K562 (cell line): Measurements from ENCODE around the gene KHDC1. TPM values are rescaled to one million over a fixed set of nuclear protein-coding genes. Genes with fewer than 3 reads are reported as not detected.
A peak's percentile ranks its signal among the peaks of the same experiment; 100 is the strongest.

Source experiments
- ATAC-seq: fragments of 200-7000 bp; cut with Tn5 transposase; 3 replicates; pipeline ENCODE4 v1.9.1; 2020; ENCODE audit warnings: moderate library complexity
- BruUV-seq: library from RNA; stranded (reverse); fragments of 400-500 nt; replicated peaks from 2 replicates; lab custom pipeline; 2021; lab: Mats Ljungman, UMichigan
- CTCF ChIA-PET: fragments of 300-600 bp; formaldehyde crosslinking; extraction: SDS; loops from one replicate; lab custom pipeline; 2021; ENCODE audit warnings: low intra/inter-chr PET ratio; lab: Yijun Ruan, JAX
- POLR2A ChIA-PET: fragments of 300-600, 350-650 bp; sonication (Branson Sonifier 250); formaldehyde crosslinking; extraction: SDS; loops from one replicate; lab custom pipeline; 2021; ENCODE audit warnings: antibody characterized with exemption, inconsistent platforms; lab: Yijun Ruan, JAX
- DNase-seq, 4 experiments: peaks; one replicate each; pipeline versions ENCODE4 v3.0.0 to v3.0.0-alpha.2; 2011 to 2018; ENCODE audit warnings: low spot score in 3 of 4, mixed read lengths in 3 of 4; ENCODE audit errors: extremely low read depth in 1 of 4
- FAIRE-seq: peaks from 2 replicates; lab custom pipeline; 2011; peaks lifted over from hg19 to GRCh38; lab: Jason Lieb, UNC
- H2AFZ ChIP-seq: 2 replicates; pipeline ENCODE4 v1.6.0; 2011; ENCODE audit warnings: low read depth, low read length, control low read depth, inconsistent platforms
- H3K27ac ChIP-seq: fragments of 200-600 bp; 3 replicates; pipeline ENCODE4 v1.8.0; 2011; ENCODE audit warnings: low read depth, mild to moderate bottlenecking, control low read depth, inconsistent platforms, low read length, moderate library complexity, mixed read lengths; ENCODE audit errors: extremely low read depth
- H3K27me3 ChIP-seq, 2 experiments: fragments of 300-600 bp in 1 of 2; 2 replicates in 1 of 2; 3 replicates in 1 of 2; pipeline versions ENCODE4 v1.6.0 to v1.8.0; 2011; ENCODE audit warnings: inconsistent platforms in 2 of 2, low read length in 2 of 2, mild to moderate bottlenecking in 1 of 2, mixed read lengths in 1 of 2, moderate library complexity in 1 of 2; ENCODE audit not compliant: control insufficient read depth in 2 of 2, insufficient read depth in 2 of 2
- H3K36me3 ChIP-seq: fragments of 300-600 bp; 3 replicates; pipeline ENCODE4 v1.8.0; 2011; ENCODE audit warnings: mild to moderate bottlenecking, low read length, inconsistent platforms; ENCODE audit not compliant: control insufficient read depth, insufficient read depth
- H3K4me1 ChIP-seq, 2 experiments: fragments of 200-600 bp in 1 of 2; replicated peaks in 1 of 2; 2 replicates in 1 of 2; 3 replicates in 1 of 2; pipeline versions ENCODE4 v1.5.1 to v1.8.0; 2011; ENCODE audit warnings: inconsistent platforms in 2 of 2, low read length in 2 of 2, mild to moderate bottlenecking in 1 of 2, mixed read lengths in 1 of 2, moderate library complexity in 1 of 2; ENCODE audit not compliant: control insufficient read depth in 2 of 2, insufficient read depth in 2 of 2
- H3K4me2 ChIP-seq: 2 replicates; pipeline ENCODE4 v1.6.1; 2011; ENCODE audit warnings: low read length, control low read depth, inconsistent platforms, mixed read lengths; ENCODE audit not compliant: insufficient read depth
- H3K4me3 ChIP-seq: fragments of 200-600 bp; sonication (generic), shearing (Covaris generic); 2 replicates; pipeline ENCODE4 v1.5.1; 2016; ENCODE audit warnings: control low read depth, inconsistent platforms
- H3K79me2 ChIP-seq: fragments of 200-600 bp; 3 replicates; pipeline ENCODE4 v1.8.0; 2011; ENCODE audit warnings: low read length, inconsistent platforms; ENCODE audit not compliant: control insufficient read depth, insufficient read depth
- H3K9ac ChIP-seq, 2 experiments: 2 replicates each; pipeline versions ENCODE4 v1.6.0 to v1.6.1; 2011; ENCODE audit warnings: low read depth in 2 of 2, low read length in 2 of 2, control low read depth in 1 of 2, inconsistent platforms in 1 of 2, mild to moderate bottlenecking in 1 of 2, mixed read lengths in 1 of 2; ENCODE audit not compliant: insufficient read depth in 1 of 2
- H3K9me1 ChIP-seq: one replicate; pipeline ENCODE4 v1.6.0; 2011; ENCODE audit warnings: inconsistent platforms, mild to moderate bottlenecking, low read length, moderate library complexity; ENCODE audit not compliant: control insufficient read depth, insufficient read depth
- H3K9me3 ChIP-seq: replicated peaks from 2 replicates; pipeline ENCODE4 v1.5.1; 2011; ENCODE audit warnings: low read depth, low read length, inconsistent platforms; ENCODE audit not compliant: control insufficient read depth, insufficient read depth
- H4K20me1 ChIP-seq: replicated peaks from 2 replicates; pipeline ENCODE4 v1.6.1; 2011; ENCODE audit warnings: low read length, inconsistent platforms, mixed read lengths; ENCODE audit not compliant: control insufficient read depth, insufficient read depth
- ARNT ChIP-seq, 2 experiments: fragments of 450-650 bp; IDR thresholded peaks; 2 replicates each; pipeline ENCODE4 v1.6.1; 2016; ENCODE audit warnings: mild to moderate bottlenecking in 1 of 2
- CEBPB ChIP-seq: fragments of 450-650 bp; IDR thresholded peaks from 2 replicates; pipeline ENCODE4 v1.6.1; 2016; ENCODE audit warnings: missing genetic modification characterization, missing compliant biosample characterization
- HDAC2 ChIP-seq: fragments of 450-650 bp; IDR thresholded peaks from 2 replicates; pipeline ENCODE4 v1.6.1; 2016; ENCODE audit warnings: mild to moderate bottlenecking
- HMG20A ChIP-seq: fragments of 450-650 bp; formaldehyde crosslinking; conservative IDR thresholded peaks from 2 replicates; pipeline ENCODE4 v1.4.0; 2020; ENCODE audit warnings: mild to moderate bottlenecking, mixed read lengths
- IRF9 ChIP-seq: fragments of 450-650 bp; IDR thresholded peaks from 2 replicates; pipeline ENCODE4 v1.6.1; 2016; ENCODE audit warnings: missing biosample characterization, missing genetic modification characterization
- MAZ ChIP-seq, 2 experiments: fragments of 450-650 bp in 1 of 2; sonication (generic) in 1 of 2; formaldehyde crosslinking; IDR thresholded peaks in 1 of 2; conservative IDR thresholded peaks in 1 of 2; 2 replicates each; pipeline versions ENCODE4 v1.4.0 to v1.5.0; 2020; ENCODE audit warnings: mild to moderate bottlenecking in 1 of 2, missing genetic modification reagents in 1 of 2
- NFATC3 ChIP-seq: fragments of 450-650 bp; IDR thresholded peaks from 2 replicates; pipeline ENCODE4 v1.6.1; 2017; ENCODE audit warnings: mild to moderate bottlenecking
- NFE2L1 ChIP-seq: fragments of 450-650 bp; IDR thresholded peaks from 2 replicates; pipeline ENCODE4 v1.6.1; 2016; ENCODE audit warnings: missing genetic modification characterization, low read depth, mild to moderate bottlenecking, missing compliant biosample characterization, moderate library complexity, borderline replicate concordance
- NONO ChIP-seq, 2 experiments: fragments of 200-400 bp in 1 of 2; fragments of 450-650 bp in 1 of 2; formaldehyde crosslinking in 1 of 2; IDR thresholded peaks; 2 replicates each; pipeline ENCODE4 v1.6.1; 2017; ENCODE audit warnings: low read depth in 2 of 2, mild to moderate bottlenecking in 2 of 2, moderate library complexity in 2 of 2, low read length in 1 of 2
- PTTG1 ChIP-seq: fragments of 450-650 bp; IDR thresholded peaks from 2 replicates; pipeline ENCODE4 v1.6.1; 2016; ENCODE audit warnings: low read depth, mild to moderate bottlenecking, missing genetic modification characterization, missing compliant biosample characterization
- RCOR1 ChIP-seq, 2 experiments: IDR thresholded peaks; 2 replicates each; pipeline ENCODE4 v1.6.1; 2012; ENCODE audit warnings: low read depth in 2 of 2, low read length in 2 of 2, borderline replicate concordance in 1 of 2, improper control_type of control experiment in 1 of 2
- SNRNP70 ChIP-seq: fragments of 200-400 bp; formaldehyde crosslinking; optimal IDR thresholded peaks from 2 replicates; pipeline ENCODE3; 2017; ENCODE audit warnings: low read depth, low read length
- STAT5A ChIP-seq: IDR thresholded peaks from 2 replicates; pipeline ENCODE4 v1.6.1; 2012; ENCODE audit warnings: low read length, inconsistent platforms, borderline replicate concordance
- whole genome bisulfite sequencing: fragments of 100-300 bp; shearing (Covaris generic); methylation state at CpG from one replicate; pipeline ENCODE4 v1.1.6; 2016; ENCODE audit warnings: low coverage, mixed read lengths; ENCODE audit not compliant: insufficient coverage; ENCODE audit errors: missing lambda C conversion rate; 5-methylcytosine and 5-hydroxymethylcytosine counted together
- in situ Hi-C: fragments of 300-500 bp; cut with MboI; formaldehyde crosslinking; loops from 4 replicates; pipeline ENCODE4 v1.15.0; 2018; ENCODE audit warnings: inconsistent platforms, mixed read lengths
- intact Hi-C: fragments of 100-400 bp; cut with micrococcal nuclease; formaldehyde crosslinking; loops from 2 replicates; pipeline ENCODE4 v1.14.2; 2022
- polyA plus RNA-seq, 8 experiments: library from polyadenylated mRNA; depleted of rRNA in 4 of 8; stranded (reverse) in 5 of 8; unstranded in 3 of 8; fragments of >200 nt; fragmentation: Nextera tagmentation in 2 of 8; fragmentation: Illumina TruSeq in 1 of 8; extraction: Ambion mirVana in 2 of 8; extraction: Trizol in 1 of 8; gene quantifications; 2 replicates each; pipeline versions ENCODE4 v1.2.1 to v1.2.3, GENCODE V29; 2011 to 2014; ENCODE audit warnings: inconsistent platforms in 1 of 8, missing spikeins in 1 of 8
- total RNA-seq, 7 experiments: library from RNA; depleted of rRNA in 6 of 7; stranded (reverse); fragments of >200 nt in 6 of 7; fragmentation: Illumina TruSeq in 2 of 7; extraction: Trizol in 2 of 7; gene quantifications; 2 replicates each; pipeline versions ENCODE4 v1.2.1 to v1.2.3, GENCODE V29; 2011 to 2021; ENCODE audit warnings: low replicate concordance in 1 of 7
- TF ChIP-seq, protein P1 (sequence below): sonication (generic); formaldehyde crosslinking; IDR thresholded peaks from 2 replicates; pipeline ENCODE4 v1.8.0; 2022; ENCODE audit warnings: mild to moderate bottlenecking, low read depth, missing genetic modification reagents
- TF ChIP-seq, protein P2 (sequence below): sonication (generic); formaldehyde crosslinking; IDR thresholded peaks from 2 replicates; pipeline ENCODE4 v1.8.0; 2022; ENCODE audit warnings: missing genetic modification reagents, mild to moderate bottlenecking, borderline replicate concordance

KHDC1 gene
- total and polyA plus RNA-seq, 9 of the 15 experiments (the other 6 are each of a cell fraction or from before 2014, with no cell fraction given): 2.5 to 19.5 (median 8.0) TPM

DNA sequence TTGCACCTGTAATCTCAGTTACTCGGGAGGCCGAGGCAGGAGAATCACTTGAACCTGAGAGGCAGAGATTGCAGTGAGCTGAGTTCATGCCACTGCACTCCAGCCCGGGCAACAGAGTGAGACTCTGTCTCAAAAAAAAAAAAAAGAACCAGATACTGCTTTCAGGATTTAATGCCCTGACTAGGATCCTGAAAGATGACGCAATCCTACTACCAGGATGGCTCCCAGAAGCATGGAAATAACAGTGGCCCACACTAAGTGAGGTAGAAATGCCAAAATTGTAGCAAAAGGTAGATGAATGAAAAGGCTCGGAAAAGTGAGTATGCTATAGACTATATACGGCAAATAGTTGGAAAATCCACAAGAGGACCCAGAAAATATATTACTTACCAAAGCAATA is 23.8 kb upstream of the KHDC1 start (continued):
- TF ChIP-seq CEBPB (tag) (peak; percentile 74), IRF9 (tag) (0 out of 2 replicates have a peak, but pooled peaks have one; percentile 16), NONO (IDR thresholded peaks at IDR 0.05; ENCODE audit: low read depth in 2 of 2, low read length in 1 of 2) (no peak), HMG20A (CRISPR knock-in tag) (no peak)

- POLR2A ChIA-PET: interaction anchor here (1.0 kb wide), 3 partner anchors 20 to 40 kb away, joined by 3 to 4 read pairs (median 3); no protein-coding TSS in a partner anchor
- Histone ChIP-seq H3K4me3 (no peak overlapping the region), H3K27ac (no peak overlapping the region), H3K36me3 (peaks cover 12% of the 10 kb centered on the region; the same call in 1 of the 3 replicates), H2AFZ (no peak overlapping the region), H3K9me3 (no peaks in the 10 kb centered on the region), H3K9me1 (no peaks in the 10 kb centered on the region), H4K20me1 (peaks cover 4% of the 10 kb centered on the region), H3K9ac (no peak overlapping the region), H3K79me2 (no peaks in the 10 kb centered on the region), H3K4me1 (peaks cover 3 to 10% of the 10 kb centered on the region in 2 experiments; a peak in 4 of 5 replicates), H3K4me2 (no peak overlapping the region), H3K27me3 (no peaks in the 10 kb centered on the region)
- FAIRE-seq (peak; percentile 77), ATAC-seq (peak; percentile 88), DNase-seq (peak; percentile 56 to 75 (median 65))
- BruUV-seq: no TSS peak
- intact Hi-C loops: loop anchor here (1.0 to 2.0 kb wide), 2 partner anchors 41 to 103 kb away; no protein-coding TSS in a partner anchor
- in situ Hi-C loops: loop anchor here (5.0 kb wide), 1 partner anchor 42 kb away; no protein-coding TSS in a partner anchor
- CTCF ChIA-PET: interaction anchor here (0.8 to 1.8 kb wide), 6 partner anchors 39 to 324 kb away, joined by 3 to 19 read pairs (median 4); no protein-coding TSS in a partner anchor
- WGBS: 24% methylated on average over 2 of the region's 3 CpGs
- TF ChIP-seq ARNT (IDR thresholded peaks at IDR 0.05): 0 out of 4 replicates have a peak, but pooled peaks of 1 of the 2 experiments have one; percentile 24
- TF ChIP-seq, protein P1, sequence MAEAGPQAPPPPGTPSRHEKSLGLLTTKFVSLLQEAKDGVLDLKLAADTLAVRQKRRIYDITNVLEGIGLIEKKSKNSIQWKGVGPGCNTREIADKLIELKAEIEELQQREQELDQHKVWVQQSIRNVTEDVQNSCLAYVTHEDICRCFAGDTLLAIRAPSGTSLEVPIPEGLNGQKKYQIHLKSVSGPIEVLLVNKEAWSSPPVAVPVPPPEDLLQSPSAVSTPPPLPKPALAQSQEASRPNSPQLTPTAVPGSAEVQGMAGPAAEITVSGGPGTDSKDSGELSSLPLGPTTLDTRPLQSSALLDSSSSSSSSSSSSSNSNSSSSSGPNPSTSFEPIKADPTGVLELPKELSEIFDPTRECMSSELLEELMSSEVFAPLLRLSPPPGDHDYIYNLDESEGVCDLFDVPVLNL (CRISPR knock-in tag): no peak
- TF ChIP-seq NFATC3: no peak
- peak in 1 of 2 experiments; percentile 60; a peak in 2 of 4 replicates for TF ChIP-seq RCOR1 (IDR thresholded peaks at IDR 0.05; ENCODE audit: borderline replicate concordance in 1 of 2, low read depth in 2 of 2, low read length in 2 of 2)
- no peak for TF ChIP-seq PTTG1 (tag)
- TF ChIP-seq, protein P2, sequence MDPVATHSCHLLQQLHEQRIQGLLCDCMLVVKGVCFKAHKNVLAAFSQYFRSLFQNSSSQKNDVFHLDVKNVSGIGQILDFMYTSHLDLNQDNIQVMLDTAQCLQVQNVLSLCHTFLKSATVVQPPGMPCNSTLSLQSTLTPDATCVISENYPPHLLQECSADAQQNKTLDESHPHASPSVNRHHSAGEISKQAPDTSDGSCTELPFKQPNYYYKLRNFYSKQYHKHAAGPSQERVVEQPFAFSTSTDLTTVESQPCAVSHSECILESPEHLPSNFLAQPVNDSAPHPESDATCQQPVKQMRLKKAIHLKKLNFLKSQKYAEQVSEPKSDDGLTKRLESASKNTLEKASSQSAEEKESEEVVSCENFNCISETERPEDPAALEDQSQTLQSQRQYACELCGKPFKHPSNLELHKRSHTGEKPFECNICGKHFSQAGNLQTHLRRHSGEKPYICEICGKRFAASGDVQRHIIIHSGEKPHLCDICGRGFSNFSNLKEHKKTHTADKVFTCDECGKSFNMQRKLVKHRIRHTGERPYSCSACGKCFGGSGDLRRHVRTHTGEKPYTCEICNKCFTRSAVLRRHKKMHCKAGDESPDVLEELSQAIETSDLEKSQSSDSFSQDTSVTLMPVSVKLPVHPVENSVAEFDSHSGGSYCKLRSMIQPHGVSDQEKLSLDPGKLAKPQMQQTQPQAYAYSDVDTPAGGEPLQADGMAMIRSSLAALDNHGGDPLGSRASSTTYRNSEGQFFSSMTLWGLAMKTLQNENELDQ (CRISPR knock-in tag): no peak
- TF ChIP-seq SNRNP70: no peak
- no peak for TF ChIP-seq MAZ (CRISPR knock-in tag; conservative IDR thresholded peaks at IDR 0.05 in 1 of 2, IDR thresholded peaks at IDR 0.05 in 1 of 2)
- TF ChIP-seq STAT5A: peak; percentile 89
- no peak for TF ChIP-seq NFE2L1
- peak; percentile 78; the same call in 1 of the 2 replicates for TF ChIP-seq HDAC2
These were observed 22.8 kb upstream of the KHDC1 start for GRCh38 chr6:73285674-73286283.
